Glomerular visceral epithelial cell (primary cell): Measurements from ENCODE around the gene MIPEP.
"Not testable (repeated sequence)": the region's sequence is repeated elsewhere in the genome, so short reads cannot be mapped to it uniquely, and the experiment has no call there.

Experiments used
- DNase-seq: peaks from one replicate; pipeline ENCODE4 v3.0.0-alpha.2; 2016; ENCODE audit errors: extremely low spot score

Gene MIPEP

DNA sequence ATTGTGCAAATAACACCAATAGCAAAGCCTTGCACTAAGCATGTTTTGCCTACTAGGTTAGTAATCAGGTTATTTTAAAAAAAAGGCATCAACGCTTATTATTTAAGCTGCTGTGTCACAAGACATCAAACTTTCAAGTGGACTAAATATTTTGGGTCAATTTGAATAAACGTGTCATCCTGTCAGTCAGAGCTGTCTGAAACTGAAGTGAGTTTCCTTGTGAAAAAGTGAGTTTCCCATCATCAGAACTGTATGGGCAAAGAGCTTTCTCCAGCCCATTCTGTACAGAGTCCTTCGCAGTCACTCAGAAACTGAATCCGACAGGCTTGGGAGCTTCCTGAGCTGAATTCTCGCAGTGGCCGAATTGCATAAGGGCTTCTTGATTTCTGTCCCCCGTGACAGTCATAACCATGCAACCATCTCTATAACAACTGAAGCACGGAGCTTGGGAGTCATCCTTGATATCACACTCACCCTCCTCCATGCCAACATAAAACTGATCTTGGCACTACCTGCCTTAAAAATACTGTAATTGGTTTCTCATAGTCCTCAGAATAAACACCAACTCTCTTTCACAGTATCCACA, 139.8 kb downstream of the MIPEP start:
- no peak for DNase-seq

DNA sequence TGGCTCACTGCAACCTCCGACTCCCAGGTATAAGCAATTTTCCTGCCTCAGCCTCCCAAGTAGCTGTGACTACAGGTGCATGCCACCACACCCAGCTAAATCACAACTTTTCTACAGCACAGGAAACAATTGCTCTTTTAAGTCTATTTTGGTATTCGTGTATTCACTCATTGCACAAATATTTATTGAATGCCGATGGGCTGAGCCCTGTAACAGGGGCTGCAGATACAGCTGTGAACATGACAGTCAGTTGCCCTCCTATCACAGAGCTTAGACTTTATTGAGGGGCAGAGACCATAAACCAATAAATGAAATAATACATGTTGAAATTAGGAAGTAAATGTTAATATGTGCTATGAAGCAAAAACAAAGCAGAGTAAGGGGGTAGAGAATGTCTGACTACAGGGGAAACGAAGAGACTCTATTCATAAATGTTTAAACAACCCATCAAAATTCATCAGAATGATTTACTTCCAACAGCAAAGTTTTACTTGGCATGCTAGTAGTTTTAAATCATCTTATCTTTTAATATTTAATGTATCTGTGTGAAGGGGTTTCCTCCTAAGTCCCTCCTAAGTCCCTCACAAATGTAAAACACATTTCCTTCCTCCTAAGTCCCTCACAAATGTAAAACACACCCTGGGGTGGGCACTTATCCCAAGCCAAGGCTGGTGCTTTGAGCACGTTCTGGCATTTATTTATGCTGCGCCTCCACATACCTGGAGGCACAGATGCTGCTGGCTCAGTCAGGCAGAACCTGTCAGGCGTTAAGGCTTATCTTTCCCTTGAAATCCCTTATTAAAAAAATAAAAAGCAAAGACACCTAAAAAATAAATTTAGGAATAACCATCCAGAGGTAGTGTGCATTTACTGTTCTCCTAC, 140.8 kb downstream of the MIPEP start:
- no peak for DNase-seq

DNA sequence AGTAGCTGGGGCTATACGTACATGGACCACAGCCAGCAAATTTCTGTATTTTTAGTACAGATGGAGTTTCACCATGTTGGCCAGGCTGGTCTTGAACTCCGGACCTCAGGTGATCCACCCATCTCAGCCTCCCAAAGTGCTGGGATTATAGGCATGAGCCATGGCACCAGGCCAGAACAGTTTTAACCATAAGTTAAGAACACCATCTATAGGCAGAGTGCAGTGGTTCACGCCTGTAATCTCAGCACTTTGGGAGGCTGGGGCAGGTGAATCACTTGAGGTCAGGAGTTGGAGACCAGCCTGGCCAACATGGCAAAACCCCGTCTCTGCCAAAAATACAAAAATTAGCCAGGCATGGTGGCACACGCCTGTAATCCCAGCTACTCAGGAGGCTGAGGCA, 143.1 kb downstream of the MIPEP start:
- DNase-seq, result not testable (repeated sequence)

DNA sequence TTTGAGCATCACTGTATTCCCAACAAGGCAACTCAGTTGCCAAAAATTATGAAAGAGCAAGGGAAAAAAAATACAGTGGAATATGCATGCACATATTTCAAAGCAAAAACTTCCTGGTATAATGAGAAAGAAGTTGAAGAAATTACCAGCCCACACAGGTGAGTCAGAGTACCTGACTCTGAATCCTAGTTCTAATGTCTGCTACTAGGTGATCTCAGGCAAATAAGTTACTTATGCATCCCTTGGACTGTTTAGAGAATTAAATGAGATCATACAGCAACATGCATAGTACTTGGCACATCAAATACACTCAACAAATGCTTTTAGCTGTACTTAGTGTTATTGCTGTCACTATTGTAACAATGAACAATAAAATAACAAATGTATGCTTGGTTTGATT, 144.9 kb downstream of the MIPEP start:
- peak; percentile 19 for DNase-seq

DNA sequence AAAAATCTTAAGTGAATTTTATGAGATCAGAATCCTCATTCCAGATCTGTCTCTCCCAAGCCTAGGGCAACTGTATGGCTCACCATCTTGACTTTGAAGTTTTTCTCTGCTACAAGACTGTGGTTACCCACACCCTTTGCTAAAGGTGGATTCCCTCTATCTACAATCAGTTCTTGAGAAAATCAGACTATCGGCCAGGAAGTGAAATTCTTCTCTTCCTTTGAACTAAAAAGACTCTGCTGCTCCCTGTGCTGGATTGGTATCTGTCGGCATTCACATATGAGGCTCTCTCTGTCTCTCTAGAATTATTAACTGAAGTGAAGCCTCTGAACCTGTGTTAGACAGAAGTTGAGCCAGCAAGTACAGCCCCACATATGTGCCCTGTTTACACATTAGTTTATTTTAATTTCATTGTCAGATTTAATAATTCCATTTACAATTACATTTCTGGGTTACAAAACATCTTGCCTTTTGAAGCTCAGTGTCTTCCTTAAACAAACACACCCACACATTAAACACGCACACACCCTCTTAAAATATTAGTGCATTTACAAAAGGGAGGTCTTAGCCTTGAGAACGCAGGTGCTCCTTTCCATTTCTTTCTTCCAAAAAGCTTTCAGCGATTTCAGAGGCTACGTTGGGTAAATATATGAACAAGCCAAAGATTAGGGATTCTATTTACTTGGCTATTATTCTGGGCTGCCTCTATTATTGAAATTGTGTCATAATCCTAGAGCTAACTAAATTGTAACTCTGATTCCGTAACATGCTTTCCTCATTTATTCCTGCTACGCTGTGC, 145.7 kb downstream of the MIPEP start:
- DNase-seq, result no peak

DNA sequence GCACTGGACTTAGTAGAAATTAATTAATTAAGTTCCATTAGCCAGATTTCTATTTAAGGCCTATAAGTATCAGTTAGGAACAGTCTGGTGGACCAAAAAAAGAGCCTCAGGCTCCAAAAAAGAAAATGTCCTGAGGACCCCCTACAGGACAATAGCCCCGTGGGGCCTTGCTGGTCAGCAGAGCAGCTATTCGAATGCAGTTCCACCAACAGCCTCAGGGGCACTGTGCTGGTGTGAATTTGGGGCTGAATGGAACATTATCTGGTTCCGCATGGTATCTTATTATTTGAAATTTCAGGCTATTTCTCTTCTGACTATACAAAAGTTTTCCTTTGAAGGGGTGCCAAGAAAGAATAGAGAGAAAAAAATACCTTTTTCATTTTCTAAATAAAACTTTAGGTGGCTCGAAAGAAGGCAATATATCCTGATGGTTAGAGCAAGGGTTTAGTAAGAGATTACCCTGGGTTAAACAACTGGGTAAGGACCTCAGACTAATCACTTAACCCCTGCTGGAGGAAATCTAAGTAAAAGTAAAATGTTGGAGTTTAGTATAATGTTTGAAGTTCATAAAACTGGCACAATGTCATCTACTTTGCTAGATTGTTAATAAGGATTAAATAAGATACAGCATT, 147.2 kb downstream of the MIPEP start:
- no peak for DNase-seq

DNA sequence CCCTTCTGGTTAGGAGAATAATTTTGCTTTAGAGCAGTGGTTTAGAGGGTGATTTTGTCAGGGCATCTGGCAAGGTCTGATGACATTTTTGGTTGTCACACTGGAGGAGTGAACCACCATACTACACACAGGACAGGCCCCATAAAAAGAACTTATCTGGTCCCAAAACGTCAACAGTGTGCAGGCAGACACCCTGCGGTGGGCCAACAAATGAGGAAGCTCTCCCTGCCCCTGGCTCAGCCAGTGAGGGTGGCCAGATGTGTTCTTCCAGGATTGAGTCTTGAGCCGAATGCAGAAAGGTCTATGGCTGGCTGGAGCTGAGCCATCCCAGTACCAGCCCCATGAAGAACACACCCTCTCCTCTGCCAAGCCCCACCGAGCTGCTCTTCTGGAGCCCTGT, 149.2 kb downstream of the MIPEP start:
- DNase-seq, result no peak

DNA sequence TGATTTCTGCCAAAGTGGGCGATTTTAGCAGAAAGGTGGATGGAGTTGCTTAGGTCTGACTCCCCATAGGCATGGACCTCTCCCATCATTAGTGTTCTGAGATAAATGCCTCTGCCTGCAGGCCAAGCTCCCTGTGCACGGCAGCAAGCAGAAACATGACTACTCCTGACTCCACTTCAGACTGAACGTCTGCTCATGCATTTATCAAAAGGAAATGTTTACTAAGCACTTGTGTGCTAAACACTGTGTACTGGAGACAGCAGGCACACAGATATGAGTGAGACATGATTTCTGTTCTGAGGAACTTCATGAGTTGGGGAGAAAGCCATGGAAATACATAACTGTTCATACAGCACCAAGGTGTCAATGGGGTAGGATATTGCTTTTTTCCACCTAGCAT, 149.6 kb downstream of the MIPEP start:
- DNase-seq, result no peak

DNA sequence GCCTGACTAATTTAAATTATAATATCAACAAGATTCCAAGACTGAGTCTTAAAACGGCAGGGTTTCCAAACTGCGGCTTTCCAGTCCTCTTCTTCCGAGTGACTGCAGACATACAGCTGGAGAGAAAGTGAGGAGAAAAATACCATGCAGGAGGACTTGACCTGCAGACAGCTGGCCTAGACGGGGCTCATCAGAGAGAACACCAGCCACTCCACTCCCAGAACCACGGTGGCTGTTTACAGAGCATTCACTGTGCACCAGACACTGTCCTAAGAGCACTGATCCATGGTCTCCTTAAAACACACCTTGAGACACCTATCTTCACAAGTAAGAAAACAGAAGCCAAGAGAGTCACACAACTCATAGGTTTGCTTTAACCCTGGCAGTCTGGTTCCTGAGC, 152.7 kb downstream of the MIPEP start:
- DNase-seq, result no peak

DNA sequence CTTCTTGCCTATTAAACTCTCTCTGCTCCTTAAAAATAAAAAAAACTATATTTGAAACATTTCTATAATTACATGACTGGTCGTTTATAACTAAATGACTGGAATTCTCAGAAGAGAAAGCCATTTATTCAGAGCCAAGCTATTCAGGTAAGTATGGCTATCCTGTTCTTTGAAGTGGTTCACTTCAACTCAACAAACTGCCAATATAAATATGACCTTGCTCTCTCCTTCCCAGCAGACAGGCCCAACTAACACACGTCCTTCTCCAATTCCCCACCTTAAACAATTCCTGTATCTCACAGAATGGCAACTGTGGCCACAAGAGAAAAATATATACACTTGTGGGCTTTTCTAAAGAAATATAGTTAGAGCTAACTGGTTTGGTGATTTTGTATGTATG, 153.9 kb downstream of the MIPEP start:
- DNase-seq, result no peak

DNA sequence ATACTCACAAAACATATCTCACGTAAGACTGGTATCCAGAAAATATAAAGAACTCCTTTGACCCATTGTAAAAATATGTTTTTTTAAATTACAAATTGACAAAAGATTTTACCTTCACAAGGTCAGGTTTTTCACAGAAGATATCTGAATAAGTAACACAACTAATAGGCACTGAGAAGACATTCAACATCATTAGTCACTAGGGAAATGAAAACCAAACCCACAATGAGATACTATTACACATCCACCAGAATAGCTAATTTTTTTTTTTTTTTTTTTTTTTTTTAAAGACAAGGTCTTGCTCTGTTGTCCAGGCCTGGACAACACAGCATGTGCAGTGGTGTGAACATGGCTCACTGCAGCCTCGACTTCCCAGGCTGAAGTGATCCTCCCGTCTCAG, 157.5 kb downstream of the MIPEP start:
- no peak for DNase-seq

DNA sequence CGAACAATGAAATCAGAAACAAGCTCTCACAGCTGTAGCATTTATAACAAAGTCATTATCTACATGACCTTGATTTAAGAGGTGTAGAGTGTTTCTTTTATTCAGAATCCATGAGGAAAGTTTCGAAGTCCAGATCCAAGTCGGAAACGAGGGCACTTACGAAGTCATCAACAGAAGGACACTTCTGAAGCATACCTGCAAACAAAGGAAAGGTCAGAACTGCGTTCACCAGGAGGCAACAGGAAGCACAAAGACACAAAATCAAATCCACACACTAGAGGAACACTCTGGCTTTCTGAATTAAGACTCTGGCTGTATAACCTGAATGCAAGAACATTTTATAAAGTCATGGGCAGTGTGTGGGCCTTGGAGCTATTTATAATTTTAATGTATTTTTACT, 158.9 kb downstream of the MIPEP start:
- no peak for DNase-seq

DNA sequence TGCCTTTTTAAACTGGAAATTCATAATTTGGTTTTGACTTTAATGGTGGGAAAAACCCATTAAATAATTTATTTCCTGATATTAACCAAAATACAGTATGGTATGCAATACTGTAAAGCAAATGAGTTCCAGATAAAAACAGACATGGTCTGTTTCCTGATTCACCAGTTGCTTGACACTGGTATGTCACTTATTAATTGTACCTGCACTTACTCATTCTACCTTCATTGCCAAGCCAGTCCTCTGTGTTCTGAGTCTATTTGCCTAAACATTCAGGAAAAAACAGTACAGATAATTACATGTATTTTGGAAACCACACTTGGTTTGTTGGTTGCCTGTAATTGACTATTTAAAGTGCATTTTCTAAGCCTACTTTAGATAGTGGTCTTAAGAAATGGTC, 159.7 kb downstream of the MIPEP start:
- DNase-seq, result no peak

DNA sequence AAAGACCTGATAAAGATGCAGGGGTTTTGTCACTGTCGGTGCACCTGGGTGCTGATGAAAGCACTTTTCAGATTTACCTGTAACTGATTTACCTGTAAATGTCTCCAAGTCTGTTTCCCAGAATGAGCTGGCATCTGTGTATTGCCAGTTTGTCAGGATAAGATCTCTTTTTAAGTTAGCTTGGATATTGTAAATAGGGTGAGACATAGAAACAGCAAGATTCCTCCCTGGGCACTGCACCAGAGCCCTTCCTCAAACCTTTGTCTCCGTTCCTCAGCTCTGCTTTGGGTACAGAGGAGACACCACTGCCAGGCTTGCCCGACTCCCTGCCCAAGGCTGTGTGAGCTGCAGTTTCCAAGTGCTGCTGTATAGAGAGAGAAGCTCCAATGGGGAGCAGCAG, 160.4 kb downstream of the MIPEP start:
- no peak for DNase-seq

DNA sequence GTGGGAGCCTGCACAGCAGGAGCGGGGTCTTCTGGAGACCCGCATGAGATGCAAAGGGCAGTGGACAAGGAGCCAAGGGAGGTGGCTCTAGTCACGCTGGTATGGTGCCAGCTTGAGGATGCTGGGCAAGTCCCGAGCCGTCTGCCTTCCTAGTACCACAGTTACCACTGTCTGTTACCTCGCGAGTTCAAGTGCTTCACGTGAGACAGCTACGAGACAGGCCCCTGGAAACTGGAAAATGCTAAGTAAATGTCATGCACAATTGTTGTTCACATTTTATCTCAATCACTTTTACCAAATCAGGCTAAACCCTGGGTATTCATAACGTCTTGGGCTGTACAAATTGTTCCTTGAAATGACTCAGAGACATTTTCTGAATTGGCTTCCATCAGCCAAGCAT, 163.3 kb downstream of the MIPEP start:
- DNase-seq, result no peak

DNA sequence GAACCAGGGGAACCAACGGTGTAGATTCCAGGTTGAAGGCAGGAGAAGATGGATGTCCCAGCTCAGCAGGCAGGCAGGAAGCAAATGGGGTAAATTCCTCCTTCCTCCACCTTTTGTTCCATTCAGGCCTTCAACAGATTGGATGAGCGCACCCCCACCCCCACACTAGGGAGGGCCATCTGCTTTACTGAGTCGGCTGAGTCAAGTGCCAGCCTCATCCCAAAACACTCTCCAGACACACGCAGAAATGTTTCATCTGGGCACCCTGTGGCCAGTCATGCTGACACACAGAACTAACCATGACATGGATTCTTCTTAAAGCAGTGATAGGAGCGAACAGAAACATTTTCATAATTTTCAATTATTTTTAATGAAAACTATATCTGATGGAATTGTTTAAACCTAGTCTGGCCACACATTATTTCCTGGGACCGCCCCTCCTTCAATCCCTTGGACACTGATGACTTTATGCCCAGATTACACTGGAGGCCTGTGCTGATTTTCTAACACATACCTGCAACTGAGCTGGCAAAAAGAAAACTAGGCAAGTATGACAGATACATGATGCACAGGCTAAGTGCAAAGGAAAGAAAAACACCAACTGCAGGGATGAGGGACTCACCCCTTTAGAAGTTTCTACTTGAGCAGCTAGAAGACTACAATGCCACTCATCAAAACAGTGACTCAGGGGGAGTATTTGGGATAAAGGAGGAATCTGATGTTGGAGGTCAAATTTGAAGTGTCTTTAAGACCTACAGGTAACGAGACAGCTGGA, 164.8 kb downstream of the MIPEP start:
- peak; percentile 26 for DNase-seq

DNA sequence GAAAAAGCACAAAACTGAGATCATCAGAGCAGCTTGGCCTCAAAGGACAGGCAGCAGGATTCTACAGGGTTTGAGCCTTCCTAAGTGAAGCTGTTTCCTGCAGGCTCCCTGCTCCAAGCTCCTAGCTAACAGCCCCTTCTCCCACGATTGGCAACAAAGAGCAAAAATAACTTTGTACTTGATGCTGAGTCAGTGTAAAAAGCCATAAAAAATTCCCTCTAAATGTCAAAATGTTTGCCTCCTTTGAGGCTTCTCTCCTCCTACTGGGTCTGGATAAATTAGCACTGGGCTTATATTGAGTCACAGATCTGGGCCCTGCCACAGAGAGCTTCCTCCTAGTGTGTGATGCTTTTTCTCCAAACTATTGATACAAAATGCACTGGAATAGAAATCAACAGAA, 165.7 kb downstream of the MIPEP start:
- DNase-seq, result no peak

DNA sequence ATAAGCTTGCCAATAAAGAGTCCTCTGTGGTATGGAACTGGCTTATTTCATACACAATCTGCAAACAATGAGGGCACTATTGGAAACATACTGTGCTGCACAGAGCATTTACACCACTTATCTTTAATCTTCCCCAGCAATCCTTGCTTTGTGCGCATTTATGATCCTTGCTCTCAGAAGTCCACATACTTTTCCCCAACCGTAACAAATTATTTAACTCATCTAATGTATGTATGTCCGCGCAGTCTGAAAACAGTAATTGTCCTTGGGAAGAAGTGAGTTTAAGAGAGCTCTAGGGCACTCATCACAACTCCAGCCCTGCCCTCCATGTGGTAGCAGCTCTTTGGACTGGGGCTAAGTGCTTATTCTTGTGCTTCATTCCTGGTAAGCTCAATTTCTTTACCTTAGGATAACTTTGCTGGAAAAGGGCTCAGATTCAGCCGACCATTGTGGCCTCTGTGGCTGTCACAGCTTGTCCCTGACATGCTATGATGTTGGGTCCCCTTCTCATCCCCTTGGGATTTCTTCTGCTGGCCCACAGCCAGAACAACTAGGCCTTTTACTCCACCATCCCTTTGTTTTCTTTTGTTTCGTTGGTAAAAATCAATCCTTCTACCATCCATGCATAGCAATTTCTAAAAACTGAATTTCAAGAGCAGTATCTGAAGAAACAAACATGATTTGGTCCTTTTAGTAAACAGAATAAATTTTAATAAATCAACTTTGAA, 166.3 kb downstream of the MIPEP start:
- DNase-seq, result no peak

DNA sequence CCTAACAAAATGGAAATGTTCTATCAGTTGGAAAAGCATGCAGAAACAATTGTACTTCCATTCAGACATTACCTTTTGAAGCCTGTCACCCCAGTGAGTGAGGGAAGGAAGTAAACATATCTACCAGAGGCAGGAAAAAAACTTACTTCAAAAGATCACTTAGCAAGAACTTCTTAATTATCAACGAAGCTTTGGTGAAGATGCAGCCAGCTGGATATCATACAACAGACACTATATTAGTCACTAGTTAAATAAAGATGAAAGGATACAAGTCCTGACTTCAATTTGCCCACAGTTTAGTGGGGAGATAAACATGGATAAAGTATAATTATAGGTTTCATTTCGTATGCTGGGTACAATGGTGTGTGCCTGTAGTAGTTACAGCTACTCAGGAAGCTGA, 170.2 kb downstream of the MIPEP start:
- no peak for DNase-seq

DNA sequence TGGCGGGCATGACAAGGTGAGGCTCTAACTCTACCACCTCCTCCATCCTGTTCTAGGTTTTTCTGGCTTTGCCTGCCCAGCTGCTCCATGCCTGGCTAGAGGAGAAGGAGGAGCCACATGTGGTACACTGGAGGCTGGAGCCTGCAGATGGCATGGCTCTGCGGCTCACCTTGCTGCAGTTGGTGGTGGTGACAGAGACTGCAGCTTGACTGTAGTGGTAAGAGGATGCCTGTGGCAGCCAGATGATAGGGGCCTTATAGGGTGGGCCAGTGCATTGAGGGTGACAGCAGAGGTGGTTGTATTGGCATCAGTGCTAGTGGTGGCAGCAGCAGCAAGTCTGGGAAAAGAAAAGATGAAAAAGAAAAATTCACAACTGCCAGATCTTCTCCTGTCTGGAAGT, 172.8 kb downstream of the MIPEP start:
- DNase-seq, result no peak

DNA sequence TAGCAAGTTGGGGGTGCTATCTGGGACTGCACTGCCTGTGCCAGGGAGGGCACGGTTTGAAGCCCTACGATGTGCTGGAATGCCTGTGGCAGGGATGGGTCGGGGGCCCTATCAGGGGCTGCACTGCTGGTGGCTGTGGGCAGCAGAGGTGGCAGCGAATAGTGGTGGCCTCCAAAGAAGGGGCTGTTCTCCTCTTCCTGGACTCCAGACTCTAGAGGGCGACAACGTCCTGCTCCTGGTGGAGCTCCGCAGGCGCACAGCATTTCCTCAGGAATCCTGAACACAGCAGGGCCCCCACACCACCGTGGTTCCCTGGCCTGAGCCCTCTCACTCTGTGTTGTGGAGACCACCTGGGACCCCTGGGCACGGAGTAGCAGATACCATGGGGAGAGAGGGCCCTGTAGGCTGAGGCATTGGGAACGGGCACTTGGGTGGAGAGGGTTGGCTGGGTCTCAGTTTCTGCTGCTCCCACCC, 173.4 kb downstream of the MIPEP start:
- no peak for DNase-seq
